Astrocyte (in vitro differentiated cells and primary cell): ENCODE measurements around the gene PER2.

Experiments used
- CTCF ChIP-seq: IDR thresholded peaks from 2 replicates; pipeline ENCODE4 v1.5.1; 2011; ENCODE audit warnings: low read depth, mild to moderate bottlenecking, inconsistent platforms, low read length, moderate library complexity; ENCODE audit not compliant: insufficient read depth
- EZH2 ChIP-seq: IDR thresholded peaks from 2 replicates; pipeline ENCODE4 v1.6.1; 2012; ENCODE audit warnings: mild to moderate bottlenecking, low read length, inconsistent platforms; ENCODE audit not compliant: insufficient read depth

GRCh38 chr2:238282861-238283738 is 5.3 kb downstream of the PER2 start:
- TF ChIP-seq CTCF (no peak), EZH2 (no peak)
